PC-3 (cell line): ENCODE results near the gene SPRY1. TPM values are rescaled to one million over a fixed set of nuclear protein-coding genes. Genes with fewer than 3 reads are reported as not detected.

Experiments used
- ATAC-seq: fragments of 200-7000 bp; cut with Tn5 transposase; 2 replicates; pipeline ENCODE4 v1.9.1; 2020; ENCODE audit warnings: mild to moderate bottlenecking, moderate library complexity
- BruUV-seq: library from RNA; stranded (reverse); fragments of 400-500 nt; replicated peaks from 2 replicates; lab custom pipeline; 2021; lab: Mats Ljungman, UMichigan
- CTCF ChIA-PET: fragments of 300-600 bp; sonication (Branson Sonifier 250); formaldehyde crosslinking; loops from one replicate; lab custom pipeline; 2022; ENCODE audit warnings: antibody characterized with exemption; lab: Charles Lee
- POLR2A ChIA-PET: fragments of 300-600 bp; sonication (Branson Sonifier 250); formaldehyde crosslinking; loops from one replicate; lab custom pipeline; 2022; ENCODE audit warnings: antibody characterized with exemption; ENCODE audit not compliant: unreplicated experiment; lab: Charles Lee
- DNase-seq: peaks from one replicate; pipeline ENCODE4 v3.0.0-alpha.2; 2015
- H2AFZ ChIP-seq: fragments of 300-600 bp; sonication (generic); 2 replicates; pipeline ENCODE4 v1.6.0; 2016; ENCODE audit warnings: antibody characterized with exemption, low read length
- H3F3A ChIP-seq: fragments of 300-600 bp; sonication (generic); one replicate; pipeline ENCODE4 v1.6.0; 2017; ENCODE audit warnings: antibody characterized with exemption, low read length, control low read depth, mild to moderate bottlenecking; ENCODE audit not compliant: unreplicated experiment
- H3K27ac ChIP-seq: fragments of 300-600 bp; sonication (generic); 2 replicates; pipeline ENCODE4 v1.5.1; 2016; ENCODE audit warnings: mild to moderate bottlenecking, low read length
- H3K27me3 ChIP-seq: fragments of 300-600 bp; sonication (generic); 2 replicates; pipeline ENCODE4 v1.6.1; 2016; ENCODE audit warnings: low read length, mixed read lengths
- H3K36me3 ChIP-seq: fragments of 300-600 bp; sonication (generic); 2 replicates; pipeline ENCODE4 v1.6.1; 2016; ENCODE audit warnings: low read depth, mixed run types, low read length, mixed read lengths
- H3K4me1 ChIP-seq: fragments of 300-600 bp; sonication (generic); 2 replicates; pipeline ENCODE4 v1.5.1; 2016; ENCODE audit warnings: low read length; ENCODE audit not compliant: insufficient read depth
- H3K4me2 ChIP-seq: fragments of 300-600 bp; sonication (generic); 2 replicates; pipeline ENCODE4 v1.6.0; 2016; ENCODE audit warnings: low read length
- H3K4me3 ChIP-seq: fragments of 300-600 bp; sonication (generic); 2 replicates; pipeline ENCODE4 v1.5.1; 2016; ENCODE audit warnings: mild to moderate bottlenecking, low read length, mixed read lengths
- H3K79me2 ChIP-seq: fragments of 300-600 bp; sonication (generic); 2 replicates; pipeline ENCODE4 v1.6.1; 2017; ENCODE audit warnings: low read length, mixed read lengths
- H3K9ac ChIP-seq: fragments of 300-600 bp; sonication (generic); 2 replicates; pipeline ENCODE4 v1.6.0; 2016; ENCODE audit warnings: mild to moderate bottlenecking, low read length
- H3K9me2 ChIP-seq: fragments of 300-600 bp; sonication (generic); replicated peaks from 2 replicates; pipeline ENCODE4 v1.6.1; 2016; ENCODE audit warnings: mixed run types, low read length, mixed read lengths
- H3K9me3 ChIP-seq: fragments of 300-600 bp; sonication (generic); 2 replicates; pipeline ENCODE4 v1.6.1; 2016; ENCODE audit warnings: low read length, mixed read lengths
- H4K20me1 ChIP-seq: fragments of 300-600 bp; sonication (generic); 2 replicates; pipeline ENCODE4 v1.6.1; 2016; ENCODE audit warnings: low read length, mixed read lengths
- EZH2 ChIP-seq: fragments of 300-600 bp; sonication (generic); IDR thresholded peaks from one replicate; pipeline ENCODE4 v1.6.1; 2017; ENCODE audit warnings: antibody characterized with exemption, mild to moderate bottlenecking, low read length; ENCODE audit not compliant: unreplicated experiment
- EZH2phosphoT487 ChIP-seq: fragments of 300-600 bp; sonication (generic); IDR thresholded peaks from 2 replicates; pipeline ENCODE4 v1.6.1; 2018; ENCODE audit warnings: mild to moderate bottlenecking, antibody characterized with exemption, low read length, borderline replicate concordance
- intact Hi-C: fragments of 100-400 bp; cut with micrococcal nuclease; formaldehyde crosslinking; loops from 2 replicates; pipeline ENCODE4 v1.9.0; 2023
- total RNA-seq: library from RNA; depleted of rRNA; stranded (reverse); fragments of >200 nt; gene quantifications from 2 replicates; pipeline ENCODE4 v1.2.3, GENCODE V29; 2014
- TF ChIP-seq, protein P1 (sequence below): fragments of 300-600 bp; sonication (generic); conservative IDR thresholded peaks from 2 replicates; pipeline ENCODE4 v1.5.1; 2017; ENCODE audit warnings: antibody characterized with exemption, low read depth, mild to moderate bottlenecking, low read length

The SPRY1 gene
- total RNA-seq, 1 experiment from 2014 or later, result 26.4 TPM

DNA sequence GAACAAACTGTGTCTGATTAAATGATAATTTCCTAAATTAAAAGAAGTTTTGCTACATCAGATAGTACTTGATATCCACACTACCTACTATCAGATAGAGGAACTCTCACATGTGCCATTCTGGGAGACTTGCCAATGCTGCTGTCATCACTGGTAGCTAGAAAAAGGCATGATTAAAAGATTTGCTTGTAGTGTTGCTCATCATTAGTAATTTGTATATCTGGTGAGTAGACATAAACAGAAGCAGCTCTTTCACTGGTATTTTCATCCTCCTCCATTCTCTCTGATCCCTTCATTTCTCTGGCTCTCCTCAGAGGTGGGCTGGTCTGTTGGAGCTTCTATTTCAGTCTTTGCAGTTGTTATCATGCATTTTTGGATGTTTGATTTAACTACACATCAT lies 56.0 kb downstream of the SPRY1 start:
- POLR2A ChIA-PET, result no interaction called here
- Histone ChIP-seq H3K27ac (peak overlapping the region; percentile 46), H3F3A (peaks cover 4% of the 10 kb centered on the region), H3K9me2 (no peaks in the 10 kb centered on the region), H2AFZ (no peak overlapping the region), H3K36me3 (no peaks in the 10 kb centered on the region), H3K4me1 (peaks cover 36% of the 10 kb centered on the region), H3K79me2 (no peaks in the 10 kb centered on the region), H3K9me3 (no peaks in the 10 kb centered on the region), H4K20me1 (no peaks in the 10 kb centered on the region), H3K27me3 (no peaks in the 10 kb centered on the region), H3K4me3 (no peak overlapping the region), H3K4me2 (peak overlapping the region; percentile 21), H3K9ac (no peak overlapping the region)
- BruUV-seq, result no TSS peak
- intact Hi-C loops, result loop anchor here (2.0 to 5.0 kb wide), 2 partner anchors 110 to 208 kb away; no protein-coding TSS in a partner anchor
- DNase-seq (peak; percentile 90), ATAC-seq (peak; percentile 30)
- CTCF ChIA-PET, result no interaction called here
- TF ChIP-seq EZH2phosphoT487 (no peak), EZH2 (no peak)
- TF ChIP-seq, protein P1, sequence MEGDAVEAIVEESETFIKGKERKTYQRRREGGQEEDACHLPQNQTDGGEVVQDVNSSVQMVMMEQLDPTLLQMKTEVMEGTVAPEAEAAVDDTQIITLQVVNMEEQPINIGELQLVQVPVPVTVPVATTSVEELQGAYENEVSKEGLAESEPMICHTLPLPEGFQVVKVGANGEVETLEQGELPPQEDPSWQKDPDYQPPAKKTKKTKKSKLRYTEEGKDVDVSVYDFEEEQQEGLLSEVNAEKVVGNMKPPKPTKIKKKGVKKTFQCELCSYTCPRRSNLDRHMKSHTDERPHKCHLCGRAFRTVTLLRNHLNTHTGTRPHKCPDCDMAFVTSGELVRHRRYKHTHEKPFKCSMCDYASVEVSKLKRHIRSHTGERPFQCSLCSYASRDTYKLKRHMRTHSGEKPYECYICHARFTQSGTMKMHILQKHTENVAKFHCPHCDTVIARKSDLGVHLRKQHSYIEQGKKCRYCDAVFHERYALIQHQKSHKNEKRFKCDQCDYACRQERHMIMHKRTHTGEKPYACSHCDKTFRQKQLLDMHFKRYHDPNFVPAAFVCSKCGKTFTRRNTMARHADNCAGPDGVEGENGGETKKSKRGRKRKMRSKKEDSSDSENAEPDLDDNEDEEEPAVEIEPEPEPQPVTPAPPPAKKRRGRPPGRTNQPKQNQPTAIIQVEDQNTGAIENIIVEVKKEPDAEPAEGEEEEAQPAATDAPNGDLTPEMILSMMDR, result no peak

- Histone ChIP-seq H3K9ac (no peak overlapping the region), H3K4me3 (no peak overlapping the region), H3K9me3 (no peaks in the 10 kb centered on the region), H3K27me3 (no peaks in the 10 kb centered on the region), H3K4me2 (peak overlapping the region; percentile 21), H3K79me2 (no peaks in the 10 kb centered on the region), H3K27ac (peak overlapping the region; percentile 46), H2AFZ (no peak overlapping the region), H3K36me3 (no peaks in the 10 kb centered on the region), H3K4me1 (peaks cover 36% of the 10 kb centered on the region), H4K20me1 (no peaks in the 10 kb centered on the region), H3K9me2 (no peaks in the 10 kb centered on the region), H3F3A (peaks cover 4% of the 10 kb centered on the region)
- intact Hi-C loops, result loop anchor here (2.0 to 5.0 kb wide), 2 partner anchors 109 to 208 kb away; no protein-coding TSS in a partner anchor
- POLR2A ChIA-PET, result no interaction called here
- no peak for DNase-seq
- no TSS peak for BruUV-seq
- CTCF ChIA-PET, result no interaction called here
- TF ChIP-seq EZH2phosphoT487 (no peak), EZH2 (no peak)
- TF ChIP-seq, protein P1, result no peak
- ATAC-seq, result no peak
Measured at GRCh38 chr4:123453061-123453680, 56.6 kb downstream of the SPRY1 start.
